Measurements from ENCODE around the gene OR10K1. TPM values are rescaled to one million over a fixed set of nuclear protein-coding genes. Genes with fewer than 3 reads are reported as not detected.

The OR10K1 gene
- total and polyA plus RNA-seq, 10 of the 15 experiments (the other 5 are each of a cell fraction or from before 2014, with no cell fraction given) = not detected

DNA sequence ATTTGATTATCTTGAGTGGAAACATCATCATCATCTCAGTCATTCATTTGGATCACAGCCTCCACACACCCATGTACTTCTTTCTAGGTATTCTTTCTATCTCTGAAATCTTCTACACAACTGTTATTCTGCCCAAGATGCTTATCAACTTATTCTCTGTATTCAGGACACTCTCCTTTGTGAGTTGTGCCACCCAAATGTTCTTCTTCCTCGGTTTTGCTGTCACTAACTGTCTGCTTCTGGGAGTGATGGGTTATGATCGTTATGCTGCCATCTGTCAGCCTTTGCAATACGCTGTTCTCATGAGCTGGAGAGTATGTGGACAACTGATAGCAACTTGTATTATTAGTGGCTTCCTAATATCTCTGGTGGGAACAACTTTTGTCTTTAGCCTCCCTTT is 29.7 kb downstream of the OR10K1 start:
- no peak for TF ChIP-seq NFXL1 (IDR thresholded peaks at IDR 0.05; ENCODE audit: borderline replicate concordance)
- TF ChIP-seq, protein P1, sequence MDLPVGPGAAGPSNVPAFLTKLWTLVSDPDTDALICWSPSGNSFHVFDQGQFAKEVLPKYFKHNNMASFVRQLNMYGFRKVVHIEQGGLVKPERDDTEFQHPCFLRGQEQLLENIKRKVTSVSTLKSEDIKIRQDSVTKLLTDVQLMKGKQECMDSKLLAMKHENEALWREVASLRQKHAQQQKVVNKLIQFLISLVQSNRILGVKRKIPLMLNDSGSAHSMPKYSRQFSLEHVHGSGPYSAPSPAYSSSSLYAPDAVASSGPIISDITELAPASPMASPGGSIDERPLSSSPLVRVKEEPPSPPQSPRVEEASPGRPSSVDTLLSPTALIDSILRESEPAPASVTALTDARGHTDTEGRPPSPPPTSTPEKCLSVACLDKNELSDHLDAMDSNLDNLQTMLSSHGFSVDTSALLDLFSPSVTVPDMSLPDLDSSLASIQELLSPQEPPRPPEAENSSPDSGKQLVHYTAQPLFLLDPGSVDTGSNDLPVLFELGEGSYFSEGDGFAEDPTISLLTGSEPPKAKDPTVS (IDR thresholded peaks at IDR 0.05; ENCODE audit: low read depth, low read length) = no peak
- Histone ChIP-seq H3K27ac (ENCODE audit: control insufficient read depth, insufficient read depth) (no peak overlapping the region), H3K4me1 (ENCODE audit: control insufficient read depth, insufficient read depth, low read length) (no peaks in the 10 kb centered on the region), H3K9me3 (replicated peaks; ENCODE audit: control insufficient read depth, insufficient read depth, low read length) (no peaks in the 10 kb centered on the region), H3K4me3 (no peak overlapping the region), H3K27me3 (replicated peaks in 1 of 2; ENCODE audit: control insufficient read depth in 2 of 2, insufficient read depth in 2 of 2, low read length in 1 of 2) (0 out of 4 replicates have a peak, but pooled peaks cover 0 to 3% of the 10 kb centered on the region in 2 experiments), H2AFZ (ENCODE audit: control insufficient read depth, low read depth, low read length) (no peak overlapping the region), H4K20me1 (ENCODE audit: control insufficient read depth, insufficient read depth) (no peaks in the 10 kb centered on the region), H3K9ac (ENCODE audit: control insufficient read depth, insufficient read depth, low read length) (no peak overlapping the region), H3K4me2 (ENCODE audit: control insufficient read depth, insufficient read depth) (no peak overlapping the region), H3K36me3 (ENCODE audit: control insufficient read depth in 2 of 2, insufficient read depth in 2 of 2, low read length in 1 of 2) (no peaks in the 10 kb centered on the region), H3K79me2 (ENCODE audit: control insufficient read depth, insufficient read depth, low read length) (no peaks in the 10 kb centered on the region)
- POLR2A ChIA-PET = no interaction called here
- RAD21 ChIA-PET (ENCODE audit: unreplicated experiment) = no interaction called here
- intact Hi-C loops (cut with micrococcal nuclease; ENCODE audit: unreplicated experiment) = no loop called here
- SMC1A ChIA-PET (ENCODE audit: uncharacterized antibody, unreplicated experiment) = no interaction called here
- in situ Hi-C loops (cut with MboI) = no loop called here
- FAIRE-seq = no peak
- 15% methylated on average over 3 of the region's 3 CpGs for WGBS (ENCODE audit: insufficient coverage, insufficient replicate concordance, low lambda C conversion rate, missing lambda C conversion rate)
- no TSS peak for BruUV-seq (replicated peaks)
- CTCF ChIA-PET = interaction anchor here (7.7 kb wide), 1 partner anchor 288 kb away, joined by 64 read pairs; no protein-coding TSS in a partner anchor
- DNase-seq (ENCODE audit: low read depth, low spot score) = no peak
- no peak for ATAC-seq

DNA sequence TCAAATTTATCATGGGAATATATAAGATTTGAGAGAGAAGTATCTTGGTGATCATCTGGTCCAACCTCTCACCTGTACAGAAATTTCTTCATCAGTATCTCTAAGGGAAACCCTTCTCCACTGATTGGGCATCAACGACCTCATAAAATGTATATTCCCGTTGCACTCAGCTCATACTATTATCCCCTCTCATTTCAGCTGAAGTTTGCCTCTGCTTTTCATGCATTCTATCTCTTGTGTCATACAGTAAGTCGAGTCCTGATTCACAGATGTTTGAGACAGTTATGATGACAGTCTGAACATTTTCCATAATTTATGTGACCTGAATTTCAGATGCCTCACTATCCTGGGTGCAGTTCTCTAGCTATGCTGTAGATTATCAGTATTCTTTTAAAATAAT is 31.4 kb downstream of the OR10K1 start:
- Histone ChIP-seq H3K4me3 (no peak overlapping the region), H3K36me3 (ENCODE audit: control insufficient read depth in 2 of 2, insufficient read depth in 2 of 2, low read length in 1 of 2) (no peaks in the 10 kb centered on the region), H3K4me1 (ENCODE audit: control insufficient read depth, insufficient read depth, low read length) (no peaks in the 10 kb centered on the region), H3K9me3 (replicated peaks; ENCODE audit: control insufficient read depth, insufficient read depth, low read length) (no peaks in the 10 kb centered on the region), H3K4me2 (ENCODE audit: control insufficient read depth, insufficient read depth) (no peak overlapping the region), H4K20me1 (ENCODE audit: control insufficient read depth, insufficient read depth) (no peaks in the 10 kb centered on the region), H3K79me2 (ENCODE audit: control insufficient read depth, insufficient read depth, low read length) (no peaks in the 10 kb centered on the region), H3K27me3 (replicated peaks in 1 of 2; ENCODE audit: control insufficient read depth in 2 of 2, insufficient read depth in 2 of 2, low read length in 1 of 2) (0 out of 4 replicates have a peak, but pooled peaks cover 0 to 3% of the 10 kb centered on the region in 2 experiments), H2AFZ (ENCODE audit: control insufficient read depth, low read depth, low read length) (no peak overlapping the region), H3K9ac (ENCODE audit: control insufficient read depth, insufficient read depth, low read length) (no peak overlapping the region), H3K27ac (ENCODE audit: control insufficient read depth, insufficient read depth) (no peak overlapping the region)
- ChIA-PET POLR2A (no interaction called here), SMC1A (ENCODE audit: uncharacterized antibody, unreplicated experiment) (interaction anchor here (1.1 kb wide), 1 partner anchor 10 kb away, joined by 5 read pairs; no protein-coding TSS in a partner anchor), CTCF (interaction anchor here (7.7 kb wide), 1 partner anchor 290 kb away, joined by 64 read pairs; no protein-coding TSS in a partner anchor), RAD21 (ENCODE audit: unreplicated experiment) (interaction anchor here (0.6 to 1.6 kb wide), 2 partner anchors 289 to 721 kb away, joined by 3 to 7 read pairs; no protein-coding TSS in a partner anchor)
- in situ Hi-C loops (cut with MboI) = no loop called here
- DNase-seq (ENCODE audit: low read depth, low spot score) (no peak), ATAC-seq (no peak), FAIRE-seq (no peak)
- BruUV-seq (replicated peaks) = no TSS peak
- 0% methylated on average over 3 of the region's 3 CpGs for whole genome bisulfite sequencing (ENCODE audit: insufficient coverage, insufficient replicate concordance, low lambda C conversion rate, missing lambda C conversion rate)
- intact Hi-C loops (cut with micrococcal nuclease; ENCODE audit: unreplicated experiment) = no loop called here
- TF ChIP-seq, protein P2, sequence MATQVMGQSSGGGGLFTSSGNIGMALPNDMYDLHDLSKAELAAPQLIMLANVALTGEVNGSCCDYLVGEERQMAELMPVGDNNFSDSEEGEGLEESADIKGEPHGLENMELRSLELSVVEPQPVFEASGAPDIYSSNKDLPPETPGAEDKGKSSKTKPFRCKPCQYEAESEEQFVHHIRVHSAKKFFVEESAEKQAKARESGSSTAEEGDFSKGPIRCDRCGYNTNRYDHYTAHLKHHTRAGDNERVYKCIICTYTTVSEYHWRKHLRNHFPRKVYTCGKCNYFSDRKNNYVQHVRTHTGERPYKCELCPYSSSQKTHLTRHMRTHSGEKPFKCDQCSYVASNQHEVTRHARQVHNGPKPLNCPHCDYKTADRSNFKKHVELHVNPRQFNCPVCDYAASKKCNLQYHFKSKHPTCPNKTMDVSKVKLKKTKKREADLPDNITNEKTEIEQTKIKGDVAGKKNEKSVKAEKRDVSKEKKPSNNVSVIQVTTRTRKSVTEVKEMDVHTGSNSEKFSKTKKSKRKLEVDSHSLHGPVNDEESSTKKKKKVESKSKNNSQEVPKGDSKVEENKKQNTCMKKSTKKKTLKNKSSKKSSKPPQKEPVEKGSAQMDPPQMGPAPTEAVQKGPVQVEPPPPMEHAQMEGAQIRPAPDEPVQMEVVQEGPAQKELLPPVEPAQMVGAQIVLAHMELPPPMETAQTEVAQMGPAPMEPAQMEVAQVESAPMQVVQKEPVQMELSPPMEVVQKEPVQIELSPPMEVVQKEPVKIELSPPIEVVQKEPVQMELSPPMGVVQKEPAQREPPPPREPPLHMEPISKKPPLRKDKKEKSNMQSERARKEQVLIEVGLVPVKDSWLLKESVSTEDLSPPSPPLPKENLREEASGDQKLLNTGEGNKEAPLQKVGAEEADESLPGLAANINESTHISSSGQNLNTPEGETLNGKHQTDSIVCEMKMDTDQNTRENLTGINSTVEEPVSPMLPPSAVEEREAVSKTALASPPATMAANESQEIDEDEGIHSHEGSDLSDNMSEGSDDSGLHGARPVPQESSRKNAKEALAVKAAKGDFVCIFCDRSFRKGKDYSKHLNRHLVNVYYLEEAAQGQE (IDR thresholded peaks at IDR 0.05; ENCODE audit: low read depth, low read length) = no peak
- TF ChIP-seq MTA3 (IDR thresholded peaks at IDR 0.05; ENCODE audit: borderline replicate concordance, low read length) = no peak
- no peak for TF ChIP-seq SIN3A (IDR thresholded peaks at IDR 0.05; ENCODE audit: low read depth, low read length)
- TF ChIP-seq, protein P3, sequence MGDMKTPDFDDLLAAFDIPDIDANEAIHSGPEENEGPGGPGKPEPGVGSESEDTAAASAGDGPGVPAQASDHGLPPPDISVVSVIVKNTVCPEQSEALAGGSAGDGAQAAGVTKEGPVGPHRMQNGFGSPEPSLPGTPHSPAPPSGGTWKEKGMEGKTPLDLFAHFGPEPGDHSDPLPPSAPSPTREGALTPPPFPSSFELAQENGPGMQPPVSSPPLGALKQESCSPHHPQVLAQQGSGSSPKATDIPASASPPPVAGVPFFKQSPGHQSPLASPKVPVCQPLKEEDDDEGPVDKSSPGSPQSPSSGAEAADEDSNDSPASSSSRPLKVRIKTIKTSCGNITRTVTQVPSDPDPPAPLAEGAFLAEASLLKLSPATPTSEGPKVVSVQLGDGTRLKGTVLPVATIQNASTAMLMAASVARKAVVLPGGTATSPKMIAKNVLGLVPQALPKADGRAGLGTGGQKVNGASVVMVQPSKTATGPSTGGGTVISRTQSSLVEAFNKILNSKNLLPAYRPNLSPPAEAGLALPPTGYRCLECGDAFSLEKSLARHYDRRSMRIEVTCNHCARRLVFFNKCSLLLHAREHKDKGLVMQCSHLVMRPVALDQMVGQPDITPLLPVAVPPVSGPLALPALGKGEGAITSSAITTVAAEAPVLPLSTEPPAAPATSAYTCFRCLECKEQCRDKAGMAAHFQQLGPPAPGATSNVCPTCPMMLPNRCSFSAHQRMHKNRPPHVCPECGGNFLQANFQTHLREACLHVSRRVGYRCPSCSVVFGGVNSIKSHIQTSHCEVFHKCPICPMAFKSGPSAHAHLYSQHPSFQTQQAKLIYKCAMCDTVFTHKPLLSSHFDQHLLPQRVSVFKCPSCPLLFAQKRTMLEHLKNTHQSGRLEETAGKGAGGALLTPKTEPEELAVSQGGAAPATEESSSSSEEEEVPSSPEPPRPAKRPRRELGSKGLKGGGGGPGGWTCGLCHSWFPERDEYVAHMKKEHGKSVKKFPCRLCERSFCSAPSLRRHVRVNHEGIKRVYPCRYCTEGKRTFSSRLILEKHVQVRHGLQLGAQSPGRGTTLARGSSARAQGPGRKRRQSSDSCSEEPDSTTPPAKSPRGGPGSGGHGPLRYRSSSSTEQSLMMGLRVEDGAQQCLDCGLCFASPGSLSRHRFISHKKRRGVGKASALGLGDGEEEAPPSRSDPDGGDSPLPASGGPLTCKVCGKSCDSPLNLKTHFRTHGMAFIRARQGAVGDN (IDR thresholded peaks at IDR 0.05) = no peak
- no peak for TF ChIP-seq FOS (IDR thresholded peaks at IDR 0.05; ENCODE audit: borderline replicate concordance, extremely low read depth, insufficient read length)

Data from GM12878 (cell line).